Activated effector memory CD4-positive, alpha-beta T cell treated with Interleukin-2 at 50 U/mL for 16 hours (primary cell): ENCODE results near the gene CLRN1.
"Not testable (repeated sequence)": the region's sequence is repeated elsewhere in the genome, so short reads cannot be mapped to it uniquely, and the experiment has no call there.

Experiments used
- DNase-seq: peaks from one replicate; pipeline ENCODE4 v3.0.0-alpha.2; 2020

CLRN1 gene

DNA sequence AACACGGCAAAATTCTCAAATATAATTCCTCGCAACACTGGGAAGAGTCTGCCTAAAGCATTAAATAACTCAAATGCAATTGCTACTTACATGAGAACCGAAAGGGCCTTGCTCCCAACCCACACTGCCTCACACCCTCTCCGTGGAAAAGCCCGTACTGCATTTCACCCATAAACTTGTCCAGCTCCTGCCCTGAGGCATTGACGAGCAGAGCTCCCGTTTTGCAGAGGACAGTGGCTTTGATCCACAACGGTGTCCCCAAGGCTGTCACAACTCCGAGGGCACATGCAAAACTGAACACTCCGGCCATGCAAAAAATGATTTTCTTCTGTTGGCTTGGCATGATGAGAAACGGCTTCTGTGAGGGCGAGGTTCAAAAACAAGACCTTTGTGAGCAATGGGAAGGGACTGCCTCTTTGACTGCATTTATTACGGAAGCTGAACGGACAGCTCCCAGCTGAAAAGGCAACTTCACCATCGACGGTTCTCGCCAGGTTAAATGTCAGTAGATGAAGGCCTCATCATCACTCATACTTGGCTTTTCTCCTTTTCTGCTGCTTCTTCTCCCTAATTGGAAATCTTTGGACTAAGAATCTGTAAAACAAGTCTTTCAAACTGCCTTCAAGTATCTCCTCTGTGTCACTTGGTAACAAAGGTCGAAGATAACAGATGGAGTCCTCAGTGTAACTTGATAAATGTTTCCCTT, at the start of gene CLRN1:
Gene CLRN1, minus strand, starts transcription at position 362 of the 706 bp plus-strand sequence. Its CDS starts 19 bp downstream, at position 343.
- no peak for DNase-seq

DNA sequence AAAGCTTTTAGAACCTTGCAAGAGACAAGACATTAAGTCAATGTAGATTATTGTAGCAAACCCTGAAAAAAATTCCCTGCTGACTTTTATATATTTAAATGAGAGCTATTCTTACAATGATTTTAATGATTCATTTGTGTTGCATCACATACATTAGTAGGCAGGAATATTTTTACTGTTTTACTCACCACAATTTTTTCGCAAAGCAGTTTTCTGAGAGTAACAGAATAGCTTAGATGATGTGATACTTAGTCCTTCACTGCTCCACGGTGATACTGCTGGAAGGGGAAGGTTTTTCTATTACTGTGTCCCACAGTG, 43.9 kb upstream of the CLRN1 start:
- no peak for DNase-seq

- DNase-seq, result no peak
Observed at GRCh38 chr3:151015767-151016477, 43.4 kb upstream of the CLRN1 start.

DNA sequence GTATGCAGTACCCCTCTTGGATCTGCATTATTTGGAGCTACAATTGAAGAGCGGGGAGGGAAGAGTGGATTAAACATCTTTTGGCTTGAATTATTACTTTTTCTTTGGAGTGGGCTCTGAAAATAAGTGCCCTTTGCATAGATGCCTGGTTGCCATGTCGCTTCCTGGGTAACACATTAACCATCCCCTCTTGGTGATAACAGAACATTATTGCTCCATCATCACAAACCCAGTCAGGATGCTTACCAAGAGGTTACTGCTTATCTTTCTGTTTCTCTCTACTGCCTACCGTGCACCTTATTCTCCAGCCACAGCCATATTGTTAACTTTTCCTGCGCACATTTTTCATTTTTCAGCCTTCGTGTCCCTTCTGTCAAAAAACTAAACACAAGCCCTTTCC, 42.7 kb upstream of the CLRN1 start:
- DNase-seq, result no peak

DNA sequence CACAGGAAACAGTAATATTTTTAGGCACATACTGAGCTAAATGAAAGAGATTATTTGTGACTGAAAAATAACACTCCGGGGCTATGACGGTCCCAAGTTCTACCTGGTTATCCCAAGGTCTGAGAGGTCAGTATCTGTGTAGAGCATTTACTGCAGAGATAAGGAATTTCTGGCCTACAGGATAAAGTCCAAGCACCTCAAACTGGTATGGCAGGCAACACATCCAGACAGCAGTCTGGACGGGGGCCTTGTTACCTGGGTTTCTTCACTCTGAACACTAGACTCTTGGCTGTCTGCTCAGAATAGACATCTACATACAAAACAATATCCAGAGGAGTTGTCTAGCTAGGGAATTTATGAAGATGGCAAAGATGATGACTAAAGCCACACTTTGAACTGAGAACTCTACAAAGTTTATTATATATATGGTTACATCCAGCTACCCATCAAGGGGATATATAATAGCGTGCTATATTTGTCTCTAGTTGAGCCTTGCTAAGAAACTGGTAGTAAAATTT, 42.0 kb upstream of the CLRN1 start:
- no peak for DNase-seq

GRCh38 chr3:151012753-151013152, 40.2 kb upstream of the CLRN1 start:
- DNase-seq, result no peak

GRCh38 chr3:151011427-151011826, 38.9 kb upstream of the CLRN1 start:
- no peak for DNase-seq

DNA sequence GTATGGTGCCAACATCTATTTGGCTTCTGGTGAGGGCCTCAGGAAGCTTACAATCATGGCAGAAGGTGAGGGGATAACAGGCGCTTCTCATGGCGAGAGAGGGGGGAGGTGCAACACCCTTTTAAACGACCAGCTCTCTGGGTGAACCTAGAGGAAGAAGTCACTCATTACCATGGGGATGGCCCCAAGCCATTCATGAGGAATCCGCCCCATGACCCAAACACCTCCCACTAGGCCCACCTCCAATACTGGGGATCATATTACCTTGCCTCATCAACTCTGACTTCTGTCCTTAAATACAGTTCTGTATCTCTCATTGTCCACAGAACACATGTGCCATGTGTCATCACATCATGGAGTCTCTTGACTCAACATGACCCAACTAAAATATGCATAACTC, 37.5 kb upstream of the CLRN1 start:
- no peak for DNase-seq

DNA sequence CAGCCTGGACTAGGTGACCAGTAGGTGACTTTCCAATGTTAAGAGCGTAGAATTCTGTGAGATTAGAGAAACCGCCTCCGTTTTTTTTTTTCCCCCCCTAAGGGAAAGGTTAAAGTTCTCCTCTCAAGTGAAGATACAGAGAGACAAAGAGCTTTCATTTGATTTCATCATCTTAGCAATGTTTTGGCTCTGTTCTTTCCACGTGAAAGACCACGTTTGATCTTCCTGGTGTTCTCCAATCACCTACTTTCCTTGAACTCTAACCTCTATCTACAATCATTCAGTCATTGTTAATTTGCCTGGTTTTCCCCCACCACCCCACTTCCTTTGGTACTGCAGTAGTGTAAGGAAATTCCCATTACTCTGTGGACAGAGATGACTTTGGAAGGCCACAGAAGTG, 36.9 kb upstream of the CLRN1 start:
- no peak for DNase-seq

DNA sequence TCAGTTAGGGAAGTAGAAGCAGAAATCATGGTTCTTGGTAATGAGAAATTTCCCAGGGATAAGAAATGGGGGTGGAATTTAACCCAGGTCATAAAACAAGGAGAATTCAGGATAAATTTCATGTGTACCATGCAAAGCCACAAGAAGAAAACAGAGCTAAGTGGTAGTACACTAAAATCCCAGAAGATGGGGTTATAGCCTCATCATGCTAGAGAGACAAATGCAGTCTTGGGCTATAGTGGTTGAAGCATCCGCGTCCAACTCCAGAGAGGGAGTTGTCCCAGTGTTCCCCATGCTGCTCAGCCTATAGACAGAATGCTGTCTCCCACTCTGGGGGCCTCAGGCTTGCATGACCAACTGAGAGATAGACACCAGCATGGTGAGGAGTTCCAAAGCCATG, 36.2 kb upstream of the CLRN1 start:
- no peak for DNase-seq

- DNase-seq, result no peak
Observed at GRCh38 chr3:151003768-151004134, 31.2 kb upstream of the CLRN1 start.

DNA sequence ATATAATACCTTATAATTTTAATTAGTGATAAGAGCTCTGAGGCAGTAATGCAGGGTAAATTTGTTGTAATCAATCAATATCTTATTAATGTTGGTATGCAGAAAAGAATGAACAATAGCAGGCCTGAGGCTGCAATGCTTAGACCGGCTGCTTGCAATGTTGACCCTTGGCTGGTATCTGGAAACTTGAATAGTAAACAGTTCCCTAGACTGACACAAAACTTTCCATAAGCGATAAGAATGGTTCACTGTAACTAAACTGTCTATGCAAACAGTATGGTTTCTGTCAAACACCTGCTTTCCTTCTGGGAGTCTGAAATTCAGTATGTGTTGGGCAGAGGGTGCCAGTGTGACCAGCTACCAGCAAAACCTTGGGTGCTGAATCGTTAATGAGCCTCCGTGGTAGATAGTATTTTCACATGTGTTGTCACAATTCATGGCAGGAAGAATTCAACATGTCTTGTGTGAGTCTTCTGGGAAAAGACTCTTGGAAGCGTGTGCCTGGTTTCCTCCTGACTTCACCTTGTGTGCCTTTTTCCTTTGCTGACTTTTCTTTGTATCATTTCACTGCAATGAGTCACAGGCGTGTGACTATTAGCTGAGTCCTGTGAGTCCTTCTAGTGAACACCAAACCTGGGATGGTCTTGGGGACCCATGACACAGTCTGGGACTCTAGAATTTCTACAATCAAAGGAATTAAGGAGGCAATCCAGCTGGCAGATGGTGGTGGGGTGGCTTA, 30.7 kb upstream of the CLRN1 start:
- DNase-seq, result no peak

DNA sequence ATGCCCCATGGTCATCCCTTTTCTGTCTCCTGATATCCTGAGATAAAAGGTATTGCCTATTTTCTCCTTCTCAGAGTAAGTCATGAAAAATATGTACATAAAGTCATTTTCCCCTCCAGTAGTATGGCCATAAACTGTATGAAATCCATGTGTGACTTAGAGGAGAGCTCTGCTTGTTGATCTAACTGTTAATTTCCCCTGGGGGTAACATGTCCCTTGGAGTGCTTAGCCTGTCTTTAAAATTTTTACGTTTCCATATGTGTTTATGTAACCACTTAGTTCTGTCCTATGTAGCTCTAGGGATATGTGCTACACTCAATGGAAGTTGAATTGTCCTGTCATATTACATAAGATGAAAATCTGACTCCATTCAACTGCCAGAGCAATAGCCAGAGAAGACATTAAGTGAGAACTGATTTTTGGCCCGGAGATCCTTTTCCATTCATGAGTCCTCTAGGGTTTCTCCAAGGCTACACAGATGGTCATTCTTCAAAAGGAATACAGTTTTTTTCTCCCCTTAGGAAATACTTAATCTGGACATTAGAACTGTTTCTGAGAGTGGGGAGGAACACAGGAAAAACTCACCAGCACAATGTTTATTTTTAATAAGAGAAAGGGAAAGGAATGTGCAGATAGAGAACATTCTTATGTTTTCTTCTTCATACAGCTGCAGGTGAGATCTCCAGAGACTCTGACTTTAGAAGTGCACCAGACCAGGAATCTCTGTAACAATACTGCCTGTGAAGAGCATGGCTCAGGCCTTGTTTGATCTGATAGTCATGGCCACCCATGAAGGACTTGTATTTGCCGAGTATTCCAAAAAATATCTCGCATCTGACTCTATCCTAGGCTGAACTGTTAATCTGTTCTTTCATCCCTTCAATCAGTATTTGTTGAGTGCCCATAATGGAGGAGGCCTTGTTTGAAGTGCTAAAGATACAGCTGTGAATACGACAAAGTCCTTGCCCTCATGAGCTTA, 29.8 kb upstream of the CLRN1 start:
- DNase-seq, result no peak

GRCh38 chr3:150998996-150999395, 26.5 kb upstream of the CLRN1 start:
- DNase-seq, result no peak

- no peak for DNase-seq
Observed at GRCh38 chr3:150996731-150997130, 24.2 kb upstream of the CLRN1 start.

DNA sequence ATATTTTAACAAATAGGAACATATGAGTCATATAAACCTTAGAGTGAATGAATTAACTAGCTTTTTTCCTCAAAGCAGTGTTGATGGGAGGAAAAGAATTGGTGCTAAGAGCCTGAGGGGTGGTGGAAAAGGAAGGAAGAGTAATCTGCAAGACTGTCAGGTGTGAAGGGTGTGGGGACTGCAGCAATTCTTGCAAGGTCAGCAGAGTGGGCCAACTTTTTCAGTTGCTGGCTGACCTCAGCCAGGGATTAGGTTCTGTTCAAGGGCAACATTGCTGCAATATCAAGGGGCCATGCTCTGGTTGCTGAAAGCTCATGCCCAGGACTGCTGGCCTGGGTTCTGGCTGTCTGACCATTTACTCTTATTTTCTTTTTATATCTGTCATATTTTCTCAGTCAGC, 23.0 kb upstream of the CLRN1 start:
- DNase-seq, result no peak

- no peak for DNase-seq
Observed at GRCh38 chr3:150989208-150989607, 16.7 kb upstream of the CLRN1 start.

- DNase-seq, result not testable (repeated sequence)
Observed at GRCh38 chr3:150988395-150988794, 15.9 kb upstream of the CLRN1 start.

GRCh38 chr3:150985711-150986110, 13.2 kb upstream of the CLRN1 start:
- no peak for DNase-seq

DNA sequence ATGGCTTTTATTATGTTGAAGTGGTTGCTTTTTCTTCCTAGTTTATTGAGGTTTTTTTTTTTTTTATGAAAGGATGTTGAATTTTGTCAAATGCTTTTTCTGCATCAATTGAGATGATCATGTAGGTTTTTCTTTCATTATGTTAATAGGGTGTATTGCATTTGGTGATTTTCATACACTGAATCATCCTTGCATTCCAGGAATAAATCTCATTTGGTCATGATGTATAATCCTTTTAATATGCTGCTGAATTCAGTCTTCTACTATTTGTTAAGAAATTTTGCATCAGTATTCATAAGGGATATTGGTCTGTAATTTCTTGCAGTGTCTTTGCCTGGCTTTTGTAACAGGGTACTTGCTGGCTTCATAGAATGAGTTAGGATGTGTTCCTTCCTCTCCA, 11.5 kb upstream of the CLRN1 start:
- DNase-seq, result no peak

DNA sequence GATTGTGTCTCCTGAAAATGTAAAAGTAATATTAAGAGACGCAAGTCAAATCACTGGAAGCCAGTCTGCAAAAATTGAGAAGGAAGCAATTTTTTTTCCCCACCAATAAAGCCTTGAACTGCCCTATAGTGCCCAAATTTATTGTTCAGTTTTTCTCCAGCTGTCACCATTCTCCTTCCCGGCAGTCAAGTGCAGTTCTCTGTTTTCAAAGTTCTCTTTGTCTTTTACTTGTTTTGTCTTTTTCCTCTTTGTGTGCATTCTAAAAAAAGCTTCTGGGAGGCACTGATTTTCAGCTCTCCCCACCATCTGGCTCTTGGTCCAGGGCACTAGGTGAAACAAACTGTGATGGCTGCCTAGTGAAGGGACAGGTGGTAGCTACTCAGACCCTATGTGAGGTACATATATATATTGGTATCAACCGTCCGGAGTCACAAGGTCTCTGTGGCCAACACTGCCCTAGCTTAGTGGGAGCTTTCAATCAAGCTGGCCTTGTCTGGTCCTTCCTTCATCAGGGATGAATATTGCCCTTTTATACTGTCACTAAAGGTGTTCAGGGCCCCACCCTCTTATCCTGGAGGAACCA, 6.1 kb upstream of the CLRN1 start:
- no peak for DNase-seq

- no peak for DNase-seq
Observed at GRCh38 chr3:150975992-150976368, 3.5 kb upstream of the CLRN1 start.
